NCI-H1092 treated with DMSO at 0.1 percent for 48 hours (cell line): Measurements from ENCODE around the gene GLTP.
A peak's percentile ranks its signal among the peaks of the same experiment; 100 is the strongest.
"Not testable (repeated sequence)": the region's sequence is repeated elsewhere in the genome, so short reads cannot be mapped to it uniquely, and the experiment has no call there.

Experiments used
- DNase-seq: peaks from one replicate; lab custom pipeline; 2025; lab: John Stamatoyannopoulos, UW

GLTP gene

GRCh38 chr12:109877504-109878246, 2.7 kb downstream of the GLTP start:
- no peak for DNase-seq

- no peak for DNase-seq
Observed at GRCh38 chr12:109876406-109876805, 3.9 kb downstream of the GLTP start.

GRCh38 chr12:109875572-109876131, 4.7 kb downstream of the GLTP start:
- no peak for DNase-seq

- DNase-seq = no peak
Observed at GRCh38 chr12:109873653-109874052, 6.7 kb downstream of the GLTP start.

GRCh38 chr12:109871668-109872314, 8.6 kb downstream of the GLTP start:
- DNase-seq = no peak

- no peak for DNase-seq
Observed at GRCh38 chr12:109870648-109871047, 9.7 kb downstream of the GLTP start.

- DNase-seq = no peak
Observed at GRCh38 chr12:109868182-109869051, 11.9 kb downstream of the GLTP start.

GRCh38 chr12:109864916-109865315, 15.4 kb downstream of the GLTP start:
- no peak for DNase-seq

GRCh38 chr12:109863847-109864712, 16.3 kb downstream of the GLTP start:
- no peak for DNase-seq

- DNase-seq = not testable (repeated sequence)
Observed at GRCh38 chr12:109862491-109862890, 17.9 kb downstream of the GLTP start.

GRCh38 chr12:109861689-109862314, 18.5 kb downstream of the GLTP start:
- no peak for DNase-seq

GRCh38 chr12:109860977-109861376, 19.4 kb downstream of the GLTP start:
- DNase-seq = no peak

GRCh38 chr12:109858764-109859163, 21.6 kb downstream of the GLTP start:
- DNase-seq = no peak

- DNase-seq = no peak
Observed at GRCh38 chr12:109857715-109858114, 22.6 kb downstream of the GLTP start.

- no peak for DNase-seq
Observed at GRCh38 chr12:109855377-109855776, 25.0 kb downstream of the GLTP start.

- DNase-seq = not testable (repeated sequence)
Observed at GRCh38 chr12:109850518-109850917, 29.8 kb downstream of the GLTP start.

- DNase-seq = no peak
Observed at GRCh38 chr12:109847142-109847735, 33.1 kb downstream of the GLTP start.

GRCh38 chr12:109845824-109846205, 34.5 kb downstream of the GLTP start:
- DNase-seq = no peak

- DNase-seq = peak; percentile 59
Observed at GRCh38 chr12:109844983-109845823, 35.1 kb downstream of the GLTP start.

- DNase-seq = no peak
Observed at GRCh38 chr12:109844091-109844490, 36.2 kb downstream of the GLTP start.
